ENCODE results near the gene KASH5. TPM values are rescaled to one million over a fixed set of nuclear protein-coding genes. Genes with fewer than 3 reads are reported as not detected.

KASH5 gene
- polyA plus RNA-seq, 3 donors, result 1.9 TPM; not detected in 2

- H3K27ac ChIP-seq (ENCODE audit: low read depth, low read length), result no peak overlapping the region
- WGBS, 3 donors, result 86 to 89% (median 89%) methylated on average over 12 of the region's 12 CpGs
Measured at GRCh38 chr19:49462492-49462891, 74.4 kb downstream of the KASH5 start.

DNA sequence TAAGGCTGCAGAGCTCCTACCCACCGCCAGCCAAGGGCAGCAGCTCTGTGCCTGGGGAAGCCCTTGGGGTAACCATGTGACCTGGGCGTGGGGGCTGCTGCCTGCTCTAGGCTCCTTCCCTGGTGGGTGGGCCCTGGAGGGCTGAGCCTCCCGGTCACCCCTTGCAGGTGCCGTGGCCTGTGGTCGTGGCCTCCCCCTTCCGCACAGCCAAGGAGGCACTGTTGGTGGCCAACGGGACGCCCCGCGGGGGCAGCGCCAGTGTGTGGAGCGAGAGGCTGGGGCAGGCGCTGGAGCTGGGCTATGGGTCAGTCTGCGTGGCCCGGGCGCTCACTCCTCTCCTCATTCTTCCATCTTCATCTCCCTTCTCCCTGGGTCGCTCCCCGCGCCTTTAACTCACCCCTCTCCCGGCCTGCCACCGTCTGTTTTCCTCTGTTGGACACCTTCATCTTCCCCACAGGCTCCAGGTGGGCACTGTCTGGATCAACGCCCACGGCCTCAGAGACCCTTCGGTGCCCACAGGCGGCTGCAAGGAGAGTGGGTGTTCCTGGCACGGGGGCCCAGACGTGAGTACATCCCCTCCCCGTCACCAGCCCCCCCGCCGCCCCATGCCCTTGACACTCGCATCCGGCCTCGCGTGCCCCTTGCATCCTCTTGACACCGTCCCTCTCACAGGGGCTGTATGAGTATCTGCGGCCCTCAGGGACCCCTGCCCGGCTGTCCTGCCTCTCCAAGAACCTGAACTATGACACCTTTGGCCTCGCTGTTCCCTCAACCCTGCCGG lies 76.1 kb downstream of the KASH5 start:
- WGBS, 3 donors, result 90 to 94% (median 94%) methylated on average over 39 of the region's 39 CpGs
- H3K27ac ChIP-seq (ENCODE audit: low read depth, low read length), result no peak overlapping the region

DNA sequence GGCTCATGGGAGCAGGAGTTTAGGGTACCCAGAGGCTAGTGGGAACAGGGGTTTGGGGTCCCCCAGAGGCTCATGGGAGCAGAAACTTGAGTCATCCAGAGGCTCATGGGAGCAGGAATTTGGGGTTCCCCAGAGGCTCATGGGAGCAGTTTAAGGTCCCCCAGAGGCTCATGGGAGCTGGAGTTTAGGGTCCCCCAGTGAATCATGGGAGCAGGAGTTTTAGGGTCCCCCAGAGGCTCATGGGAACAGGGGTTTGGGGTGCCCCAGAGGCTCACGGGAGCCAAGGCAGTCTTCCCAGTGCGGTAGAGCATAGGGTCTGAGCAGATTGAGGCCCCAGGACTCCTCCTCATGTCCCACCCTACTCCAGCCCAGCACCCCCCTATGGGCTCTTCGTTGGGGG lies 77.3 kb downstream of the KASH5 start:
- 89 to 97% (median 93%) methylated on average over 3 of the region's 3 CpGs for WGBS, 3 donors
- no peak overlapping the region for H3K27ac ChIP-seq (ENCODE audit: low read depth, low read length)

Other genes starting within 250 kb of the KASH5 start
- 1 to 10 TPM in 2 of 3 donors, under 1 TPM in 1; 0.89 to 2.8 (median 1.3) TPM for gene HRC, start 232.9 kb upstream of the KASH5 start, polyA plus RNA-seq
- gene TRPM4, start 230.5 kb upstream of the KASH5 start, polyA plus RNA-seq, result 10 to 100 TPM in 2 of 3 donors, 1 to 10 TPM in 1; 8.5 to 45.9 (median 11.9) TPM
- 1 to 10 TPM in 2 of 3 donors, under 1 TPM in 1; 0.90 to 1.6 (median 1.0) TPM for gene SLC6A16, start 63.1 kb upstream of the KASH5 start, polyA plus RNA-seq
- 10 to 100 TPM in 2 of 3 donors, 1 to 10 TPM in 1; 6.8 to 18.1 (median 10.6) TPM for gene CD37, start 52.8 kb upstream of the KASH5 start, polyA plus RNA-seq
- gene TEAD2, start 25.8 kb upstream of the KASH5 start, polyA plus RNA-seq, result 10 to 100 TPM; 19.3 to 37.7 (median 34.0) TPM
- gene DKKL1, start 24.4 kb upstream of the KASH5 start, polyA plus RNA-seq, result under 1 TPM in 2 of 3 donors, not detected in 1; 0.21 to 0.61 TPM
- not detected for gene PTH2, start 35.2 kb downstream of the KASH5 start, polyA plus RNA-seq
- gene GFY, start 37.1 kb downstream of the KASH5 start, polyA plus RNA-seq, result not detected
- 1 to 10 TPM in 2 of 3 donors, under 1 TPM in 1; 0.23 to 7.3 (median 1.5) TPM for gene SLC17A7, start 53.3 kb downstream of the KASH5 start, polyA plus RNA-seq
- 10 to 100 TPM; 43.8 to 85.5 (median 50.3) TPM for gene PIH1D1, start 63.6 kb downstream of the KASH5 start, polyA plus RNA-seq
- 10 to 100 TPM; 24.1 to 31.4 (median 29.5) TPM for gene ALDH16A1, start 65.0 kb downstream of the KASH5 start, polyA plus RNA-seq
- 10 to 100 TPM in 1 of 3 donors, 1 to 10 TPM in 2; 2.6 to 20.5 (median 7.4) TPM for gene FLT3LG, start 86.0 kb downstream of the KASH5 start, polyA plus RNA-seq
- gene RPL13A, start 99.4 kb downstream of the KASH5 start, polyA plus RNA-seq, result 1,000 to 10,000 TPM; 3,139 to 5,659 (median 3,499) TPM
- gene RPS11, start 108.2 kb downstream of the KASH5 start, polyA plus RNA-seq, result 1,000 to 10,000 TPM; 3,233 to 6,569 (median 4,953) TPM
- 100 to 1,000 TPM in 2 of 3 donors, 10 to 100 TPM in 1; 57.1 to 268 (median 264) TPM for gene FCGRT, start 124.4 kb downstream of the KASH5 start, polyA plus RNA-seq
- gene RCN3, start 139.8 kb downstream of the KASH5 start, polyA plus RNA-seq, result 10 to 100 TPM in 2 of 3 donors, 1 to 10 TPM in 1; 7.8 to 61.6 (median 33.7) TPM
- gene NOSIP, start 192.3 kb downstream of the KASH5 start, polyA plus RNA-seq, result 10 to 100 TPM; 61.0 to 95.7 (median 77.8) TPM
- gene PRRG2, start 193.1 kb downstream of the KASH5 start, polyA plus RNA-seq, result 10 to 100 TPM in 1 of 3 donors, 1 to 10 TPM in 2; 2.9 to 11.7 (median 3.0) TPM
- 10 to 100 TPM in 1 of 3 donors, 1 to 10 TPM in 2; 5.1 to 11.5 (median 7.3) TPM for gene PRR12, start 202.9 kb downstream of the KASH5 start, polyA plus RNA-seq

Measured in adipose tissue (tissue), 3 donors.